ENCODE data around the gene EDEM2.

DNA sequence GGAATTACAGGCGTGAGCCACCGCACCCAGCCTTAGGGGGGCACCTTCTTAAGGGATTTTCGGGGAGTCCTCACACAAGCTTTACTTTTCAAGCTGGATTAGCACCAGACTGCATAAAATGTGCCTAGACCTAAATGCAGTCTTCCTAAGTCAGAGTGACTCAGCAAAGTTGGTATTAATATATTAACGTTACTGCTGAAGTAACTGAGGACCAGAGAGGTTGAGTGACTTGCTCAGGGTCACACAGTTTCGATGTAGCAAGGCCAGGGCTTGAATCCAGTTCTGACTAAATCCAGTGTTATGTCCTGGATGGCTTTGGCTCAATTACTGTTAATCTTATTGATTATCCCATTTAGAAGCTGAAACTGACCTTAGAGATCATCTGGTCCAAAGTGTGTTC lies 13.4 kb downstream of the EDEM2 start:
- TF ChIP-seq, protein P1, sequence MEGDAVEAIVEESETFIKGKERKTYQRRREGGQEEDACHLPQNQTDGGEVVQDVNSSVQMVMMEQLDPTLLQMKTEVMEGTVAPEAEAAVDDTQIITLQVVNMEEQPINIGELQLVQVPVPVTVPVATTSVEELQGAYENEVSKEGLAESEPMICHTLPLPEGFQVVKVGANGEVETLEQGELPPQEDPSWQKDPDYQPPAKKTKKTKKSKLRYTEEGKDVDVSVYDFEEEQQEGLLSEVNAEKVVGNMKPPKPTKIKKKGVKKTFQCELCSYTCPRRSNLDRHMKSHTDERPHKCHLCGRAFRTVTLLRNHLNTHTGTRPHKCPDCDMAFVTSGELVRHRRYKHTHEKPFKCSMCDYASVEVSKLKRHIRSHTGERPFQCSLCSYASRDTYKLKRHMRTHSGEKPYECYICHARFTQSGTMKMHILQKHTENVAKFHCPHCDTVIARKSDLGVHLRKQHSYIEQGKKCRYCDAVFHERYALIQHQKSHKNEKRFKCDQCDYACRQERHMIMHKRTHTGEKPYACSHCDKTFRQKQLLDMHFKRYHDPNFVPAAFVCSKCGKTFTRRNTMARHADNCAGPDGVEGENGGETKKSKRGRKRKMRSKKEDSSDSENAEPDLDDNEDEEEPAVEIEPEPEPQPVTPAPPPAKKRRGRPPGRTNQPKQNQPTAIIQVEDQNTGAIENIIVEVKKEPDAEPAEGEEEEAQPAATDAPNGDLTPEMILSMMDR (IDR thresholded peaks at IDR 0.05 in 8 of 11, conservative IDR thresholded peaks at IDR 0.05 in 3 of 11), result no peak
- TF ChIP-seq POLR2AphosphoS5 (IDR thresholded peaks at IDR 0.05), result no peak
